Activated CD8-positive, alpha-beta memory T cell treated with anti-CD3 and anti-CD28 coated beads, Interleukin-2, amount 10 ng/mL, durations not matched to agents 7 days and 5 days (primary cell): ENCODE results near the gene PSD2. TPM values are rescaled to one million over a fixed set of nuclear protein-coding genes. Genes with fewer than 3 reads are reported as not detected.
A peak's percentile ranks its signal among the peaks of the same experiment; 100 is the strongest.

Source experiments
- ATAC-seq: fragments of 150-1000 bp; cut with Tn5 transposase; one replicate; pipeline ENCODE4 v1.10.0; 2021; ENCODE audit warnings: moderate library complexity
- CTCF ChIA-PET: fragments of 350-600 bp; sonication (Branson Sonifier 250); formaldehyde crosslinking; loops from one replicate; lab custom pipeline; 2021; ENCODE audit warnings: antibody characterized with exemption; lab: Charles Lee
- DNase-seq: peaks from one replicate; pipeline ENCODE4 v3.0.0-alpha.2; 2020
- H3K27ac Mint-ChIP-seq: one replicate; pipeline ENCODE4 v1.8.0; 2021; ENCODE audit warnings: mild to moderate bottlenecking, mixed read lengths
- H3K27me3 Mint-ChIP-seq: one replicate; pipeline ENCODE4 v1.8.0; 2021; ENCODE audit warnings: mixed read lengths
- H3K36me3 Mint-ChIP-seq: one replicate; pipeline ENCODE4 v1.8.0; 2021; ENCODE audit warnings: mild to moderate bottlenecking, mixed read lengths
- H3K4me1 Mint-ChIP-seq: one replicate; pipeline ENCODE4 v1.8.0; 2021; ENCODE audit warnings: mixed read lengths
- H3K4me3 Mint-ChIP-seq: one replicate; pipeline ENCODE4 v1.8.0; 2021; ENCODE audit warnings: mild to moderate bottlenecking, moderate library complexity, mixed read lengths
- H3K9me3 Mint-ChIP-seq: one replicate; pipeline ENCODE4 v1.8.0; 2022; ENCODE audit warnings: low read depth, mixed read lengths
- total RNA-seq, 2 experiments: library from RNA; stranded (reverse); gene quantifications; one replicate each; pipeline ENCODE4 v1.2.3, GENCODE V29; 2021

The PSD2 gene
- total RNA-seq, 2 experiments from 2014 or later, result not detected

DNA sequence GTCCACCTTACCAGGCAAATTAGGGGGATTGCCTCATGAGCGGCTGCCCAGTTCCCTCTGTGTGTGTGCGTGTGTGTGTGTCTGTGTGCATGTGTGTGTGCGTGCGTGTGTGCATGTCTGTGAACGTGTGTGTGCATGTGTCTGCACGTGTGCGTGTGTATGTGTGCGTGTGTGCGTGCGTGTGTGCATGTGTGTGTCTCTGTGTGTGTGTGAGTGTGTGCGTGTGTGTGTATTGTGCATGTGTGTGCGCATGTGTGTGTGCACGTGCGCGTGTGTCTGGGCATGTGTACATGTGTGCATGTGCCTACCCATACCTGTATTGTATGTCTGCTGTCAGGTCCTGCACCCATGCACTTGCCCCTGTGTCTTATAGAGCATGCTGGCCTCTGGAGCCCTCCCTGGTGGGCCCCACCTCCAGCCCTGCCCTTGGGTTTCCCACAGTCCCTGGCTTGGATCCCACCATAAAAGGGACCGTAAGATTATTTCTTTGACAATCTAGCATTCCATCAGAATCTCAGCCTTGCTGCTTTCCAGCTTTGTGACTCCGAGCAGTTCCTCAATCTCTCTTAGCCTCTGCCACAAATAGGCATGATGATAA, 9.3 kb downstream of the PSD2 start:
- DNase-seq (no peak), ATAC-seq (no peak)
- peaks cover 20% of the 10 kb centered on the region for H3K27me3 Mint-ChIP-seq
- H3K27ac Mint-ChIP-seq, result no peak overlapping the region
- H3K36me3 Mint-ChIP-seq, result no peaks in the 10 kb centered on the region
- no peaks in the 10 kb centered on the region for H3K4me1 Mint-ChIP-seq
- CTCF ChIA-PET, result interaction anchor here (1.0 kb wide), 1 partner anchor 30 kb away, joined by 4 read pairs; no protein-coding TSS in a partner anchor
- H3K9me3 Mint-ChIP-seq, result no peaks in the 10 kb centered on the region
- no peak overlapping the region for H3K4me3 Mint-ChIP-seq

- Mint-ChIP-seq H3K4me3 (no peak overlapping the region), H3K4me1 (no peaks in the 10 kb centered on the region), H3K27me3 (peaks cover 14% of the 10 kb centered on the region), H3K36me3 (no peaks in the 10 kb centered on the region), H3K27ac (no peak overlapping the region), H3K9me3 (no peaks in the 10 kb centered on the region)
- DNase-seq, result no peak
- CTCF ChIA-PET, result interaction anchor here (1.0 kb wide), 1 partner anchor 30 kb away, joined by 4 read pairs; no protein-coding TSS in a partner anchor
- no peak for ATAC-seq
These were observed 9.9 kb downstream of the PSD2 start for GRCh38 chr5:139805545-139805944.

DNA sequence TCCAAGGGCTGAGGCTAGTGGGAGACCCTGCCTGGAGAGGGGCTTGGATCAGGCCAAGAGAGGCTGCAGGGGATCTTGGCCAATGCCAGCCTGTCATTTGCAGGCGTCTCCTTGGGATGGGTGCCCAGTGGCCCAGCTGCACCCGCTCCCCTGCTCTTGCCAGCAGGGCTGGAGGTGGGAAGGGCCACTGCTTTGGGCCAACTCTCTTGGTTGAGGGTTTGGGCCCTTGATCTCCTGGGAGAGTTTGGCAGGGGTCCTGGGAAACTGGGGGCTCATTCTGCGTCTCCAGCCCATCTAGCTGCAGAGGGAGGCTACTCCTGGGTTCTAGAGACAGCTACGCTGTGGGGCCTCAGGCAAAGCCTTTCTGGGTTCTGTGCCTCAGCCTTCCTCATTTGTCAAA, 10.5 kb downstream of the PSD2 start:
- H3K9me3 Mint-ChIP-seq, result no peaks in the 10 kb centered on the region
- CTCF ChIA-PET, result interaction anchor here (1.0 kb wide), 2 partner anchors 19 to 31 kb away, joined by 3 to 4 read pairs; no protein-coding TSS in a partner anchor
- ATAC-seq, result no peak
- H3K4me1 Mint-ChIP-seq, result no peaks in the 10 kb centered on the region
- no peak overlapping the region for H3K4me3 Mint-ChIP-seq
- no peak for DNase-seq
- no peak overlapping the region for H3K27ac Mint-ChIP-seq
- H3K27me3 Mint-ChIP-seq, result peaks cover 10% of the 10 kb centered on the region
- H3K36me3 Mint-ChIP-seq, result no peaks in the 10 kb centered on the region

DNA sequence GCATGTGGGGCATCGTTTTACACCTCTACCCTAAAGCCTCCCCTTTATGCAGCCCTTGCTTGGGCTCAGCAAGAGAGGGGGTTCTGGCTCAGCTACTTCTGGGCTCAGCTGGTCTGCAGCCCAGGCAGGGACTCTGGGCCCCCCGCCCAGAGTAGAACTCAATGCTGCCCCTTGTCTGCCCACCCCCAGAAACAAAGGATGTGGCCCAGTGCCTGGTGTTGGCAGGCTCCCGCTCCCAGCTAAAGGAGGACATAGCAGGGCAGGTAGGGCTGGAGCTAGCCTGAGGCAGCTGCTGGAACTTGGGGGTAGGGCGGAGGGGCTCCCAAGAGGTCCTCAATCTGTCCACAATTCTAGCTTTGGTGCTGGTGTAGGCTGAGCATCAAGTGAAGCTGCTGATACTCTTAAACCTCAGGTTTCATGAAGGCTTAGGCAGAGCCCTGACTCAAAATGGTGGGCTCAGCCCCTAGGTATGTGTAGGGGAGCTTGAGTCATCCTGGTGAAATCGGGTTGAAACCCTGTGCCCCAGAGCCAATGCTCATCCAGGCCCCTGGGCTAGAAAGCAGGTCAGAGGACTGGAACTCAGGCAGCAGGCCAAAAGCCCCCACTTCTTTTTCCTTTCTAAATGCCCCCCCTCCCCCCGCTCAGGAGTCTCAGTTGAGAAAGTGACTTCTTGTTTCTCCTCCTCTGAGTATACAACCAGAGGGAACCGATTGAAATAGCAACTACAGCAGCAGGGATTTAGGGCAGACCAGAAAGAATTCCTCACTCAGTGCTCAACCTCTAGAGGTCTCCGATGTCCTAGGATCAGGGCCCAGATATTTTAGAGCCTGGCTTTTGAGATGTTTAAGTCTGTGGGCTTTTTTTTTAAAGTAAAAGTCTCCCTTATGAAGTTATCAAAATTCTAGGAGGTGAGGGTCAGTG, 11.4 kb downstream of the PSD2 start:
- ATAC-seq (no peak), DNase-seq (no peak)
- CTCF ChIA-PET, result interaction anchor here (1.0 kb wide), 1 partner anchor 20 kb away, joined by 3 read pairs; no protein-coding TSS in a partner anchor
- H3K27me3 Mint-ChIP-seq, result peaks cover 1% of the 10 kb centered on the region
- no peak overlapping the region for H3K4me3 Mint-ChIP-seq
- H3K36me3 Mint-ChIP-seq, result no peaks in the 10 kb centered on the region
- H3K4me1 Mint-ChIP-seq, result no peaks in the 10 kb centered on the region
- no peaks in the 10 kb centered on the region for H3K9me3 Mint-ChIP-seq
- no peak overlapping the region for H3K27ac Mint-ChIP-seq

- Mint-ChIP-seq H3K9me3 (no peaks in the 10 kb centered on the region), H3K4me3 (no peak overlapping the region), H3K36me3 (no peaks in the 10 kb centered on the region), H3K4me1 (no peaks in the 10 kb centered on the region), H3K27ac (no peak overlapping the region), H3K27me3 (no peaks in the 10 kb centered on the region)
- ATAC-seq (no peak), DNase-seq (no peak)
- CTCF ChIA-PET, result no interaction called here
These were observed 12.0 kb downstream of the PSD2 start for GRCh38 chr5:139807647-139808030.

DNA sequence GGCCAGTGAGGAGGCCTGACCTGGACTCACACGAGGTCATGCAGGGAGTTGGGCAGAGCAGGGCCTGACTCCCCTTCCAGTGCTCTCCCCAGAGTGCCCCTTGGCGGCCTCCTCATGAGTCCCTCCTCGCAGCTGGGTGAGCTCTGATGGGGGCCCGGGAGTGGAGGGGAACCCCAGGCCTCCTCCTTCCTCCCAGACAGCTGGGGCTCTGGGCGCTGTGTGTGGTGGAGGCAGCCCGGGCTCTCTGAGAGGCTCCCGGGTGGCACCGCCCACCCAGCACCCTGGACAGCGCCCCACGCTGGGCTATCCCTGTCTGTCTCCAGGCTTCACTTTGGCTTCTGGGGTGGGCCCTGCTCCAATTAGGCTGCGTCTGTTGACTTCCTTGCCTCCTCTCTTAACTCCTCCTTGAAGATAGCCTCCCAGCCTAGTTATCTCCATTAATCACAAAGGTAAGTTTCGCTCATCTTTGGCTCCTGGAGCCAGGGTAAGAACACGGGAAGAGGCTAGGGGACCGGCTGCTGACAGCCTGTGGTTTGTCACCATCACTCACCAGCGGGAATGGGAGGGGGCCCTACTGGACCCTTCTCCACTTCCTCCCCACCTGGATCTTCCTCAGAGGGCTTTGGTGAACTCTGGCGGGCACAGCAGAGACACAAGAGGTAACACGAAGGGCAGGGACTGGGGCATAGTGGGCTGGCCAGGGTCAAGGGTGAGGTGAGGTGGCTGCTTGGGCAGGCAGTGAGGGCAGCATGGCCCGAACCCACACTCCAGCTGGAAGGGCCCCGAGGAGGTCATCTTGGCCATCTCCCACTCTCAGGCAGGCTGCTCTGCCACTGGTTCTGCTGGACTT, 13.1 kb downstream of the PSD2 start:
- CTCF ChIA-PET, result no interaction called here
- Mint-ChIP-seq H3K4me3 (no peak overlapping the region), H3K4me1 (no peaks in the 10 kb centered on the region), H3K27ac (no peak overlapping the region), H3K9me3 (no peaks in the 10 kb centered on the region), H3K36me3 (no peaks in the 10 kb centered on the region), H3K27me3 (no peaks in the 10 kb centered on the region)
- peak; percentile 60 for DNase-seq
- peak; percentile 79 for ATAC-seq

- H3K27ac Mint-ChIP-seq, result no peak overlapping the region
- ATAC-seq, result no peak
- no peak for DNase-seq
- H3K4me1 Mint-ChIP-seq, result no peaks in the 10 kb centered on the region
- H3K9me3 Mint-ChIP-seq, result no peaks in the 10 kb centered on the region
- H3K36me3 Mint-ChIP-seq, result no peaks in the 10 kb centered on the region
- H3K27me3 Mint-ChIP-seq, result no peaks in the 10 kb centered on the region
- H3K4me3 Mint-ChIP-seq, result no peak overlapping the region
- CTCF ChIA-PET, result no interaction called here
These were observed 13.8 kb downstream of the PSD2 start for GRCh38 chr5:139809331-139809810.

DNA sequence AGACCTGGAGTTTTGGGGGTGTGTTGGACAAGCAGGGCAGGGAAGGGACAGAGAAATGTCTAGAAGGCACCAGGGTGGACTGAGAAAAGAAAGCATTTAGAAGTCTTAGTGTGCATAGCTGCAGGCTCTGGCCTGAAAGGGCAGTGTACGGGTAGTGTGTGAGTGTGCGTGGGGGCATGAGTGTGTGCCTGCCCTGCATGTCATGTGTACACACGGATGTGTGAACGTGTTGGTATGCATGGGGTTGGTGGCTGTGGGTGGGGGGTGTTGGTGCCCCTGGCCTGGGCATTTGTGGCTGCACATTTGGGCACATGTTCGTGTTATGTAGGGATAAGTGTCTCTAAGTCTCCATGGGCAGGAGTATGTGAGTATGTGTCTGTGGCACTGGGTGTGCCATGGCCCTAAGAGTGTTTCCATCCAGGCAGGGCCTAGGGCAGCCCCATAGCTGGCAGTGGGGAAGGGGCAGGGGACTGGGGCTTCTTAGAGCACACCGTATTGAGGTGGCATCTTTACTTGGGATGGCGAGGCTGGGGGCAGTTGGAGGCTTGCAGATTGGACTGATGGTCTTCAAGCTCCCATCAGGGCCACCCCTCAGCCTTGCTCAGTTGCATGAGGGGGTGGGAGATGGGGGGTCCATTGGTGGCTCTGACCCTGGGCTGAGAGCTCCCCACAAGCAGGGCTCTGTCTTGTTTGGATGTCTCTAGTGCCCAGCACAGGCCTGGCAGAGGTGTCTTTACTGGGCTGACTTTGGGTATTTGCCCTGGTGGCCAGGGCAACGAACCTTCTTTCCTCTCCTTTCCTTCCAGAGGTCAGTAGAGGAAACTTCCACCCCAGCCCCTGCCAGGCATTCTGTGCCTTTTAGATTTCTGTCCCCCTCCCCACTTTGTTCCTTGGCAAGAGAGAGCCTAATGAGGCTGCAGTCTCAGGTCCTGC, 15.0 kb downstream of the PSD2 start:
- Mint-ChIP-seq H3K9me3 (no peaks in the 10 kb centered on the region), H3K27me3 (no peaks in the 10 kb centered on the region), H3K27ac (no peak overlapping the region), H3K4me3 (no peak overlapping the region), H3K4me1 (no peaks in the 10 kb centered on the region), H3K36me3 (no peaks in the 10 kb centered on the region)
- DNase-seq, result no peak
- no peak for ATAC-seq
- CTCF ChIA-PET, result no interaction called here

DNA sequence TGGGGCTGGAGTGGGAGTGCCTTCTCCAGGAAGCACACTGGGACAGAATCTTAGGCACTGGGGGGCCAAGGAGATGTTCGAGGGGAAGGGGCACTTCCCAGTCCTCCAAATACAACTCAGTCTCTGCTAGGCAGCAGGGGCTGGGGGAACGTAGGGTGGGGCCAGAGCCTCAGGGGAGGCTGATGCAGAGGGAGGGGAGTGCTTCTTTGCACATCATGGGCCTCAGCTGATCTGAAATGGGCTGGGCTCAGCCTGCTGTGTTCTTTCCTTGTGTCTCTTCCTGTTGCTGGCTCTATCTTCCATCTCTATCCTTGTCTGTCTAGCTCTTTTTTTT, 15.6 kb downstream of the PSD2 start:
- Mint-ChIP-seq H3K27me3 (no peaks in the 10 kb centered on the region), H3K9me3 (no peaks in the 10 kb centered on the region), H3K27ac (no peak overlapping the region), H3K4me3 (no peak overlapping the region), H3K4me1 (no peaks in the 10 kb centered on the region), H3K36me3 (no peaks in the 10 kb centered on the region)
- CTCF ChIA-PET, result no interaction called here
- ATAC-seq (no peak), DNase-seq (no peak)

- no peak for DNase-seq
- no peaks in the 10 kb centered on the region for H3K27me3 Mint-ChIP-seq
- H3K4me3 Mint-ChIP-seq, result no peak overlapping the region
- no peak overlapping the region for H3K27ac Mint-ChIP-seq
- CTCF ChIA-PET, result interaction anchor here (0.8 to 2.1 kb wide), 2 partner anchors 12 to 24 kb away, joined by 4 to 6 read pairs; no protein-coding TSS in a partner anchor
- no peaks in the 10 kb centered on the region for H3K36me3 Mint-ChIP-seq
- no peaks in the 10 kb centered on the region for H3K9me3 Mint-ChIP-seq
- H3K4me1 Mint-ChIP-seq, result no peaks in the 10 kb centered on the region
- ATAC-seq, result no peak
These were observed 16.7 kb downstream of the PSD2 start for GRCh38 chr5:139812323-139812722.

GRCh38 chr5:139812836-139813805, 17.5 kb downstream of the PSD2 start:
- H3K4me1 Mint-ChIP-seq, result no peaks in the 10 kb centered on the region
- DNase-seq, result no peak
- no peak overlapping the region for H3K4me3 Mint-ChIP-seq
- H3K27me3 Mint-ChIP-seq, result no peaks in the 10 kb centered on the region
- H3K9me3 Mint-ChIP-seq, result no peaks in the 10 kb centered on the region
- no peak overlapping the region for H3K27ac Mint-ChIP-seq
- no peaks in the 10 kb centered on the region for H3K36me3 Mint-ChIP-seq
- CTCF ChIA-PET, result interaction anchor here (2.1 kb wide), 1 partner anchor 25 kb away, joined by 6 read pairs; no protein-coding TSS in a partner anchor
- ATAC-seq, result no peak
